Thyroid gland (tissue), 4 donors: ENCODE data around the gene RBL1.

Experiments
- CTCF ChIP-seq, 6 experiments: fragments of 200-600 bp in 3 of 6; fragments of 450-650 bp in 3 of 6; sonication (generic) in 3 of 6; IDR thresholded peaks; one replicate each; pipeline ENCODE4 v1.5.1; 2016 to 2019; ENCODE audit warnings: antibody characterized with exemption in 6 of 6, mild to moderate bottlenecking in 2 of 6, inconsistent platforms in 1 of 6, moderate library complexity in 1 of 6
- POLR2A ChIP-seq, 2 donors: fragments of 450-650 bp; IDR thresholded peaks; one replicate each; pipeline ENCODE4 v1.6.1; 2017; ENCODE audit warnings: antibody characterized with exemption in 2 of 2, mild to moderate bottlenecking in 2 of 2, moderate library complexity in 1 of 2

- TF ChIP-seq CTCF (IDR thresholded peaks at IDR 0.05) (no peak), POLR2A (IDR thresholded peaks at IDR 0.05) (no peak)
Measured at GRCh38 chr20:37128803-37129202, 33.0 kb upstream of the RBL1 start.
